ENCODE measurements around the gene CYP2E1.
"Not testable (repeated sequence)": the region's sequence is repeated elsewhere in the genome, so short reads cannot be mapped to it uniquely, and the experiment has no call there.

CYP2E1 gene

DNA sequence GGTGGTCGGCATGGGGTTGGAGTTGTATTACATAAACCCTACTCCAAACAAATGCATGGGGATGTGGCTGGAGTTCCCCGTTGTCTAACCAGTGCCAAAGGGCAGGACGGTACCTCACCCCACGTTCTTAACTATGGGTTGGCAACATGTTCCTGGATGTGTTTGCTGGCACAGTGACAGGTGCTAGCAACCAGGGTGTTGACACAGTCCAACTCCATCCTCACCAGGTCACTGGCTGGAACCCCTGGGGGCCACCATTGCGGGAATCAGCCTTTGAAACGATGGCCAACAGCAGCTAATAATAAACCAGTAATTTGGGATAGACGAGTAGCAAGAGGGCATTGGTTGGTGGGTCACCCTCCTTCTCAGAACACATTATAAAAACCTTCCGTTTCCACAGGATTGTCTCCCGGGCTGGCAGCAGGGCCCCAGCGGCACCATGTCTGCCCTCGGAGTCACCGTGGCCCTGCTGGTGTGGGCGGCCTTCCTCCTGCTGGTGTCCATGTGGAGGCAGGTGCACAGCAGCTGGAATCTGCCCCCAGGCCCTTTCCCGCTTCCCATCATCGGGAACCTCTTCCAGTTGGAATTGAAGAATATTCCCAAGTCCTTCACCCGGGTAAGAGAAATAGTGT lies at the start of gene CYP2E1:
TSS of gene CYP2E1 (plus strand) at position 407 of the 632 bp plus-strand sequence. CDS start at position 440, 33 bp downstream.
- DNase-seq (ENCODE audit: low read depth in 2 of 2), result no peak

DNA sequence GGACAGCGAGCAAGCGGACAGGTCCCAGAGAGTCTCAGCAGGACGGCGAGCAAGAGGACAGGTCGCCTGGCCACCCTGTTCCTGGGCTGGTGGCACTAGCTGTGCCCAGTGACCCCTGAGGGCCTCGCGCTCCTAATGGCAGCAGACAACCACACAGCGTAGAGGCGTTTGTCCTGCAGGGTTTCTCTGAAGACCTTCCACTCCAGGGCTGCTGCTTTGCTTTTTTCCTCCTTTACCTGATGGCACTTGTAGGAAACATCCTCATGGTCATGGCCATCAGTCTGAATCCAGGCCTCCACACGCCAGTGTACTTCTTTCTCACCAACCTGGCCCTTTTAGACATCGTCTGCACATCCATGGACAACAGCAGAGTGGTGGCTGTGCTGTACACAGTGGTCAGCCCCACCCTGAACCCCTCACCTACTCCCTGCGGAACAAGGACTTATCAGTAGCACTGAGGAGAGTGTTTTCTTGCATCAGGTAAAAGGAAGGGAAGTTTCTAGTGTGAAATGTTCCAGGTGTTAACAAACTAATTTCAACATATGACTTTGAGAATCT lies 46.0 kb upstream of the CYP2E1 start:
- DNase-seq (ENCODE audit: low read depth in 2 of 2), result no peak

DNA sequence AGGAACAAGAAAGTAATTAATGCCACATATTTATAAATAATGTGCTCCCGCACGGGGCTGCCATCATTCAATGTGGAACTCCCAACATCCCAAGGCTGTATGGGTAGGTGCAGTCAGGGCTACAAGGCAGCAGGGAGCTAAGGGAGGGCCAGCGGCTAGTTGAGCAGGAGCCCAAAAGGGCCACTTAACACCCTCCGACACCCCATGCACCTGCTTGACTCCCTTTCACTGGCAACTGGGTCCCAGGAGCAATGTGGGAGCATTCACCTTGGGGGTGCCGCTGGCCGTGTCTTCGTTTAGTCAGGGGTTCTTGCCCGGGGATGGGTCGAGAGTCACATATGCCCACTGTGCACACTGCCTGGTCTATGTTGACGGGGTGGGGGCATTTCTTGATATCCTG lies 45.5 kb upstream of the CYP2E1 start:
- DNase-seq (ENCODE audit: low read depth in 2 of 2), result no peak

DNA sequence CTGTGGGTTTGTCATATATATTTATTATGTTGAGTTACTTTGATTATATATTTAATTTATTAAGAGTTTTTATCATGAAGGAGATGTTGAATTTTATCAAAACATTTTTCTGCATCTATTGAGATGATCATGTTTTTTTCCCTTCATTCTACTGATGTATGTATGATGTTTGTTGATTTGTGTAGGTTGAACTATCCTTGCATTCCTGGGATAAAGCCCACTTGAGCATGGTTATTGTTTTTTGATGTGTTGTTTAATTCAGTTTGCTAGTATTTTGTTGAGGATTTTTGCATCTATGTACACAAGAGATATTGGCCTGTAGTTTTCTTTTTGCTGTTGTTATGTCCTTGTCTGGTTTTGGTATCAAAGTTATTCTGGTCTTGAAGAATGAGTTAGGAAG lies 42.3 kb upstream of the CYP2E1 start:
- no peak for DNase-seq (ENCODE audit: low read depth in 2 of 2)

DNA sequence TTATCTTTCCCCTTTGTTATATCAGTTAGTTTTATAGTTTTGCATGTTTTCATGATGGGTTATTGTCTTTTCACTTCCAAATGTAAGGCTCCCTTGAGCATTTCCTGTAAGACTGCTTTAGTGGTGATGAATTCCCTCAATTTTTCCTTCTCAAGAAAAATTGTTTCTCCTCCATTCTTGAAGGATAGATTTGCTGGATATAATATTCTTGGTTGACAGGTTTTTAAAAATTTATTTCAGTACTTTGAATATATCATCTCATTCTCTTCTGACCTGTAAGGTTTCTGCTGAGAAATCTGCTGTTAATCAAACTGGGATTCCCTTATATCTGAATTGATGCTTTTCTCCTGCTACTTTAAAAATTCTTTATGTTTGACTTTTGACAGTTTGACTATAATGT lies 40.1 kb upstream of the CYP2E1 start:
- DNase-seq (ENCODE audit: low read depth in 2 of 2), result no peak

DNA sequence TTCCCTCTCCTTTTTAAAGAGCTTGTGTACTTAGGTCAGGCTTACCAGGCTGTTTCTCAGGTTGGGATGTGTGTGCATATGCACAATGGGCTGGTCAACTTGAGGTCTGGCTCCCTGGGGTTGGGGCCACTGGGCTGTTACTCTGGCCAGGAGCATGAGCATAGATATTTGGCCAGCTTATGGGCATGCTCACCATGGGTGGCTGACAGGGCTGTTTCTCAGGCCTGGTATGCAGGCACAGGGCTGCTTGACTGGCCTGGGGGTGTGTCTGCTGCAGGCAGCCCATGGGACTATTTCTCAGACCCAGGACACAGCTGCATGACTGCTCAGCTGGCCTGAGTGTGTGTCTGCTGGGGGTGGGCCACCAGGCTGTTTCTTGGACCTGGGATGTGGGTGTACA lies 38.8 kb upstream of the CYP2E1 start:
- DNase-seq (ENCODE audit: low read depth in 2 of 2), result no peak

DNA sequence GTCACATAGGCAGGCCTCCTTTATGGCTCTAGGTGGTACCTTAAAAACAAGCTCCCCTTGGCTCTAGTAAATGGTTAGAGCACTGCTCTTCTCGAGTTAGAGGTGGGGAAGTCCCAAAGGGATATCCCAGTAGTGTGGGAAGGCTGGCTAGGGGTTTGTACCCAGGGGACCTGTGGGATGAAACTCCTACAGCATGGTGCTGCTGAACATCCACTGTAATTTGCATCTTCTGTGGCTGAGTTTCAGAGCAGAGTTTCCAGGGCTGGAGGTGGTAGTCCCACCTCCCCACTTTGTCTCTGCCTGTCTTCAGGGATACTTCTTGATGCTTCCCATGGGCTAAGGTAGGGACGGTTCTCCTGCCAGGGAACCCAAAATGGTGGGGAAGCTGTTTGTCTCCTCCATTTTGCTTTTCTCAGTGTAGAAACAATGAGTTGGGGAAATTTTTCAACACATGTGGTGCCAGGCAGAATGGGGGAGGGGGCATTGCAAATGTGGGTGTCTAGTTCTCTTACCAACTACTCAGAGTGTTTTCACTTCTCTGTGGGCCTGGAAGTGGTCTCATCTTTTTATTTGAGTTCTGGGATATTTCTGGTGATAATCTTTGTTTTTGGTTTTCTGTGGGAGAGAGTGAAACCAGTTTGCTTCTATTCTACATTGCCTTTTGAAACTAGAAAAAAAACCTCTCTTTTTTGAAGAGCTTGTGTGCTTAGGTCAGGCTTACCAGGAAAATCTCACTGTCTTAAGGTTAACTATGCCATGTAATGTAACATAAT lies 37.2 kb upstream of the CYP2E1 start:
- DNase-seq (ENCODE audit: low read depth in 2 of 2), result no peak

DNA sequence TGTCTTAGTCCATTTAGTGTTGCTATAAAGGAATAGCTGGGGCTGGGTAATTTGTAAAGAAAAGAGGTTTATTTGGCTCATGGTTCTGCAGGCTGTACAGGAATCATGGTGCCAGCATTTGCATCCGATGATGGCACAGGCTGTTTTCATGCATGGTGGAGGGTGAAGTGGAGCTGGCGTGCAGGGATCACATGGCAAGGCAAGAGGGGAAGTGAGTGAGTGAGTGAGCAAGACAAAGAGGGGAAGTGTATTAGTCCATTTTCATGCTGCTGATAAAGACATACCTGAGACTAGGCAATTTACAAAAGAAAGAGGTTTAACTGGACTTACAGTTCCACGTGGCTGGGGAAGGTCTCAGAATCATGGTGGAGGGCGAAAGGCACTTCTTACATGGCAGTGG lies 33.6 kb upstream of the CYP2E1 start:
- DNase-seq (ENCODE audit: low read depth in 2 of 2), result not testable (repeated sequence)

DNA sequence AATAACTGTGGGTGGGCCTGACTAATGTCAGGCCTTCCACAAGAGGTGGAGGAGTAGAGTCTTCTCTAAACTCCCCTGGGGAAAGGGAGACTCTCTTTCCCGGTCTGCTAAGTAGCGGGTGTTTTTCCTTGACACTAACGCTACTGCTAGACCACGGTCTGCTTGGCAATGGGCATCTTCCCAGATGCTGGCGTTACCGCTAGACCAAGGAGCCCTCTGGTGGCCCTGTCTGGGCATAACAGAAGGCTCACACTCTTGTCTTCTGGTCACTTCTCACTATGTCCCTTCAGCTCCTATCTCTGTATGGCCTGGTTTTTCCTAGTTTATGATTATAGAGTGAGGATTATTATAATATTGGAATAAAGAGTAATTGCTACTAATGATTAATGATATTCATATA lies 29.8 kb upstream of the CYP2E1 start:
- not testable (repeated sequence) for DNase-seq (ENCODE audit: low read depth in 2 of 2)

DNA sequence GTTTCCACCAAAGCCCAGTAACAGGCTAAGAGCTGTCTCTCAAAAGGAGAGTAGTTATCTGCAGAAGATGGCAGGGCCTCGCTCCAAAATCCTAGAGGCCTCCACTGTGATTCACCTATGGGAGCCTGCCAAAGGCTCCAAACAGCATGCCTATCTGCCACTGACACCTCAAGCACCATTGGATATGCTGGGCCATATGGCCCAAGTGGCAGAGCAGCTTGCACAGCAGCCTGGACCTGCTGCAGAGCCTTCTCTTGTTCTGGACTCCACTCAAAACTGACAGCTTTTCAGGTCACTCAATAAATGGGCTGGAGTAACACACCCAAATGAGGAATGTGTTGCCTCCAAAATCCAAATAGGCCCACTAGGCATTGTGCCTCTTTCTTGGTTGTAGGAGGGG lies 28.0 kb upstream of the CYP2E1 start:
- DNase-seq (ENCODE audit: low read depth in 2 of 2), result not testable (repeated sequence)

DNA sequence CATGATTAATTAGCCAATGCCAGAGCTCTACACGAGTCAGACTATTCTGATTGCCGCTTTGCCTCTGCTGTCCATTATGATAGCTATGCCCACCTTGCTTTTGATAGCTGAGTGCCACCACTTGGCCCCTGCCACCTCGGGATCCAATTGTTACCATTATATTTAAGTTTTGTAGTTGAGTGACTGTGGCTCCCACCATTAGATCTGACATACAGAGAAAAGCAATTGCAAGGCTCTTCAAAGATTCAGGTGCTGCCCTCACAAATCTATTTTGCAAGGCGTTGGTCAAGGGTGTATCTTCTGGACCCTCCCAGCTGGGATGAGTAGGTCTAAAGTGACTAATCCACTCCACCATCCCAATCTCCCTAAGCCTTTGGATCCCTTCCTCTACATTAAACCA lies 26.3 kb upstream of the CYP2E1 start:
- DNase-seq (ENCODE audit: low read depth in 2 of 2), result not testable (repeated sequence)

DNA sequence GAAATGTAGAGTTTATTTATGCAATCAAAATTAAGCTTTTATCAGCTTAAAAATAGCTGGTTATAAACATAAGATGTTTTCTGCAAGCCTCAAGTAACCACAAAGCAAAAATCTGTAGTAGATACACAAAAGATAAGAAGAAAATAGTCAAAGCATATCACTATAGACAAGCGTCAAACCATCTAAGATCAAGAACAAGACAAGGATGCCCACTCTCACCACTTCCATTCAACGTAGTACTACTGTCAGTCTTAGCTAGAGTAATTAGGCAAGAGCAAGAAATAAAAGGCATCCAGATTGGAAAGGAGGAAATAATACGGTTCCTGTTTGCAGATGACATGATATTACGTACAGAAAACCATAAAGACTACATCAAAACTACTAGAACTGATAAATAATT lies 17.5 kb upstream of the CYP2E1 start:
- no peak for DNase-seq (ENCODE audit: low read depth in 2 of 2)

DNA sequence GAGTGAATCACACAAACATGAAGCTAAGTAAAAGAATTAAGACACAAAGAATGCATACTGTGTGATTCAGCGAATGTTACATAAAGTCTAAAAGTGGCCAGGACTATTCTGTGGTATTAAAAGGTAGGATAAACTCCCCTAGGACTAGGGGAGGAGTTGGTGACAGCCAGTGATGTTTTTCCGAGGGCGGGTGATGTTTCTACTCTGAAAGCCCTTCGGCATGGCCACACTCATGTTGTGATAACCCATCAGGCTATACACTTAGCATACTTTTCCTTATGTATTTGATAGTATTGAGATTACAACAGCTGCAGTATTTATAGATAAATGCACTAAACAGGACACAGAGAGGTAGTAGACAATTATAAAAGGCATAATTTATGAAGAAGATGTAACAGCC lies 15.8 kb upstream of the CYP2E1 start:
- DNase-seq (ENCODE audit: low read depth in 2 of 2), result no peak

DNA sequence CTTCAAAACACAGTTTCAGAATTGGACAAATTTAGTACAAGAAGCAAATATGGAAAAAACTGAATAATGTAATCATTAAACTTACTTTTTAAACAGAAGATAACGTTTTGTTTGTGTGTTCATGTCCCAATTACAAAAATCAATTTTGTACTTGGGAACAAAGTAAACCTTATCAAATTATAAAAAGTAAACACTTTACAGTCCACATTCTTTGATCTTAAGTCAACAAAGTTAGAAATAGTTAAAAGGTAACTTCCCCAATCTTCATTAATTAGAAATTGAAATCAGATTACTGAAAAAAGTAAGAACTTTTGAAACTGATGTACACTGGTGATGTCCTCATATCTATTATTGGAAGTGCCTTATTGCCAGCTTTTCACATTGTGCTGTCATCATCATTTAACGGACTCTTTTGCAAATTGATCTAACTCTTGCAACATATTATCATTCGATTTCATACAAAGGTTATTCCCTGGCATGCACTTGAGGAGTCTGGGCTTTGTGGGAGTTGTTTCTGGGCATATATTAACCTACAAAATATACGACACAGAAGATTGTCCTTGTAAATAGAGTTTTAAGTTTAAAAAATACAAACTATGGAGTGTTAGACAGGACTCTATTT lies 15.1 kb upstream of the CYP2E1 start:
- DNase-seq (ENCODE audit: low read depth in 2 of 2), result no peak

DNA sequence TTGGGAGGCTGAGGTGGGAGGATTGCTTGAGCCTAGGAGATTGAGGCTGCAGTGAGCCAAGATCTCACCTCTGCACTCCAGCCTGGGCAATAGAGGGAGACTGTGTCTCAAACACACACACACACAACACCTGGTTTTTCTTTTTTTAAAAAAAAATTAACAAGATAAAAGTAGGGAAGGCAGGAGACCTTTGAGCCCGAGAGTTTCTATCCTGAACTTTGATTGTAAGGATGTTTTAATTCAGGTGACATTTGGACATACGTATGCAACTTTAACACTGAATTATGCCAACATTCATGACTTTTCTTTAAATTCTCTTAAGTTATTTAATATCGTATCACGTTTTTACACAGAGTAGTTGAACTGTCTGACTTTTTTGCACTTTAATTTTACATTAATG lies 11.7 kb upstream of the CYP2E1 start:
- no peak for DNase-seq (ENCODE audit: low read depth in 2 of 2)

DNA sequence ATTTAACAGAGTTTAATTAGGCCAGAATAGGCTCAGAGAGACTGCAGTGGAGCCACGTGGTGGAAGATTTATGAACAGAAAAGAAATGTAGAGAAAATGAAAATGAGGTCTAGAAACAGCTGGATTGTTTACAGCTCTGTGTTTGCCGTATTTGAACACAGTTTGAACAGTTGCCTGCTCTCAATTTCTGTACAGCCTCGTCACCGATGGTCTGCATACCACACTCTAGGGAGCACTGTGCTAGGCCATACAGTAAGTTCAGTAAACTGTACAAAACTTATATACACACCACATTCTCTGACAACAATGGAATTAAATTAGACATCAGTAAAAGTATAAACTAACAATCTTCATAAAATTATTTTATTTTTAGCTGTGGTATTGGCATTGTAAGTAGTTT lies 11.1 kb upstream of the CYP2E1 start:
- DNase-seq (ENCODE audit: low read depth in 2 of 2), result no peak

DNA sequence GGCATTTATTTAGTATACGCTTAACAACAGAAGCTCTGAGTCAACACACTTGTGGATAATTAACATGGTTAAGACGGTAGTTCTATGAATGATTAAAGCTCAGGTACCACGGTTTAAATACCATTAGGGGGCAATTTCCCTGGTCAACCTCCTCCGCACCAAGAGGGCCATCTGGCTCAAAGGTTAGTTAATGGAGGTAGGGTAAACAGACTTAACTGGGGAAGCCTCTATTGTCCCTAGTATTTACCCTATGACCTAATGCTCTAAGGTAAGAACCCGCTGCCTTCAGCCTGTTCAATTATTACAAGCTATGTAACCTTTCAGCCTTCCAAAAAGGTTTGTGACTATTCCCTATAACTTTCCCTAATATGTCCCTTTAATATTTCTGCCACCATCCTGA lies 8.6 kb upstream of the CYP2E1 start:
- not testable (repeated sequence) for DNase-seq (ENCODE audit: low read depth in 2 of 2)

DNA sequence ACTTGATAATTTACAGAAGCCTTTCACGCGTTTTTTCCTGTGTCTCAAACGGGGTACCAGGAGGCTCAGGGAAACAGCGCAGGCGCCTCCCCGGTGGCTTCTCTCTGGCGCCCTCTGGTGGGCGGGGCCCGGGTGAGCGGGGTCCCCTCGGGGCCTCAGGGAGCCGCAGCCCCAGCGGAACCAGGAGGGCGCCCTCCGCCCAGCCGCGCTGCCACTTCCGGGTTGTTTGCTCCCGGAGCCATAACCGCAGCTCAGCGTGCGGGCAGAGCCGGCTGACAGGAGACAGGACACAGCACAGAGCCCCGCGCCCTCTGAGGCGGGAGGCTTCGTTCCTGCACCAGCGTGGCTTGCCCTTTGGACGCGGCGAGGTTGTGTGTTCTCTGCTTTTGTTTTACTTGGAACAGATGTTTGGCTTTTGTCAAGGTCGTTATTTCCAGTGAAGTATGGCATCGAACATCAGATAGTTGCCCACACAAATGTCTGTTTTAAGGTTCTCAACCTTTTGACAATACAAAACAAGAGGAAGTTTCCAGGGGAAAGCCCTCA lies 6.9 kb upstream of the CYP2E1 start:
- peak; percentile 90 to 92 for DNase-seq (ENCODE audit: low read depth in 2 of 2)

DNA sequence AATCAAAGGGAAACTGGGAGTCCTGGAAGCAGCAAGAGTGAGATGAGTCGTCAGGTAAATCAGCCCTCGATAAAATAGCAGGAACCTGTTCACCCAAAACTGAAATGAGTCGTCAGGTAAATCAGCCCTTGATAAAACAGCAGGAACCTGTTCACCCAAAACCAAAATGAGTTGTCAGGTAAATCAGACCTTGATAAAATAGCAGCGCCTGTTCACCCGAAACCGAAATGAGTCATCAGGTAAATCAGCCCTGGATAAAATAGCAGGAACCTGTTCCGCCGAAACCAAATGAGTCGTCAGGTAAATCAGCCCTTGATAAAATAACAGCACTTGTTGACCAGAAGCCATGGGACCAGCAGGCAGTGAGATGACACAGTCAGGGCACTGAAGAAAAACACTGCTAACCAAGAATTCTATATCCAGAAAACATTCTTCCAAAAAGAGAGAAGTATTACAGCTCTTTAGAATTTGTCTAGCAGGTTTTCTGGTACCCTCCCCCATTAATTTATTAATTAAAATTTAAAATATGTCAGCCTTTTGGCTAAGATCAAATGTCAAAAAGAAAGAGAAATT lies 3.4 kb upstream of the CYP2E1 start:
- no peak for DNase-seq (ENCODE audit: low read depth in 2 of 2)

DNA sequence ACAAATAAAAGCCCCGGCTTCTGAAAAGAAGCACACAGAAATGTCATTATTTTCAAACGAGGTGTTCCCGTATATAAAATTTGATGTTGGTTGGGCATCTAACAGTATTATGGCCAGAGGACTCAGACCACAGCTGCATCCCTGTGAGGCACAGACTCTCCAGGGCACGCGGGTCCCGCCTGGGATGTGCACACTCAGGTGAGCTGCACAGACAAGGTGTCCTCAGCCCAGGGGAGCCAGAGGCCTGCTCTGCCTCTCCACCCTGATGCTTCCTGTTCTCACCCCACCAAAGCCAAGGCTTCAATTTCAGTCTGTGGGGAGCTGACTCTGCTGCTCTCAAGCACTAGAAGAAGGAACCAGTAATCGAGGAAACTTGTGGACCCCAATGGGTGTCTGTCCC lies 1.7 kb upstream of the CYP2E1 start:
- no peak for DNase-seq (ENCODE audit: low read depth in 2 of 2)

DNA sequence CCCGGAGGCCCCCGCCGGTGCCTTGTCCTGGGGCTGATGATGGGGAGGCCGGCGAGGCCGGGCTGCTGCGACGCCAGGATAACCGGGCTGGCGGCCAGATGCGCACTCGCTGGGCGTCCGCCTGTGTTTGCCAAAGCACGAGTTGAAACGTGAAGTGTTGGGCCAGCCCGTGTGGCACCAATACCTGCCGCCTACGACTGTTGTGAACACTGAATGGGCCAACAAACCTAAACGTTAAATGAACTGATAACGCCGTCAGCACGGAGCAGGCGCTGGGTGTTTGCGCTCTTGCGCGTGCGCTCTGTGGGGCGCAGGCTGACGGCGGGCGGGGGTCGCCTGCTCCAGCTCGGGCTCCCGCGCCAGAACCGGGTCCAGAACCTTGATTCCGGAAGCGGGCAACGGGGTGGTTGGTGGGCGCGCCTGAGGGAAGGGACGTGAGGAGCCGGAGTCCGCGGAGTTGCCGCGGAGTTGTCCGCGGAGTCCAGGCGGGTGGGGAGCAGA lies 658 bp downstream of the CYP2E1 start:
- DNase-seq (ENCODE audit: low read depth in 2 of 2), result no peak

DNA sequence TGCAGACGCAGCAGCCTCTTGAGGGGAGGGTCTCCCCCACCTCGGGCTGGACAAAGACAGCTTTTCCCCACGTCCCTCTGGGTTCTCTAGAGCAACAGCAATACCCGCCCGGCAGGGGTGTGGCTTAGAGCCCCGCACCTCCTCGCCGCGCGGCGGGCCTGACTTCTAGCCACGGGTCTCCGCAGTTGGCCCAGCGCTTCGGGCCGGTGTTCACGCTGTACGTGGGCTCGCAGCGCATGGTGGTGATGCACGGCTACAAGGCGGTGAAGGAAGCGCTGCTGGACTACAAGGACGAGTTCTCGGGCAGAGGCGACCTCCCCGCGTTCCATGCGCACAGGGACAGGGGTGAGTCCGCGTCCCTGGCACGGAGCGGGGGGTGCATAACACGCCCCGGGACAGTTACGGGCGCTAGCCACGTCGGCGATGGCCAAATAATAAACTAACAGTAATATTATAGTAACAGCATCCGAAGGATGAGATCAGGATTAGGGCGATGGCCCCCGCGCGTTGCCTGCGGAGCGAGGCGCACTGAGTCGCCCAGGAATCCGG lies 1.2 kb downstream of the CYP2E1 start:
- DNase-seq (ENCODE audit: low read depth in 2 of 2), result no peak
